Stomach smooth muscle (tissue), 2 donors: Measurements from ENCODE around the gene LAMC3.

Source experiments
- H3K27ac ChIP-seq: one replicate; pipeline ENCODE4 v1.7.0; 2013; ENCODE audit warnings: mild to moderate bottlenecking, low read length, inconsistent platforms
- H3K27me3 ChIP-seq, 2 donors: one replicate each; pipeline ENCODE4 v1.7.0; 2013; ENCODE audit warnings: low read length in 2 of 2; ENCODE audit not compliant: insufficient read depth in 2 of 2, control insufficient read depth in 1 of 2
- H3K36me3 ChIP-seq, 2 donors: one replicate each; pipeline ENCODE4 v1.7.0; 2013; ENCODE audit warnings: low read length in 2 of 2; ENCODE audit not compliant: control insufficient read depth in 2 of 2, insufficient read depth in 2 of 2
- H3K4me1 ChIP-seq: one replicate; pipeline ENCODE4 v1.7.0; 2013; ENCODE audit warnings: low read length; ENCODE audit not compliant: control insufficient read depth, insufficient read depth
- H3K4me3 ChIP-seq, 2 donors: one replicate each; pipeline ENCODE4 v1.7.0; 2013; ENCODE audit warnings: low read length in 2 of 2
- H3K9ac ChIP-seq, 2 donors: one replicate each; pipeline ENCODE4 v1.7.0; 2013; ENCODE audit warnings: low read length in 2 of 2, mild to moderate bottlenecking in 1 of 2
- H3K9me3 ChIP-seq, 2 donors: one replicate each; pipeline ENCODE4 v1.7.0; 2013; ENCODE audit warnings: low read length in 2 of 2; ENCODE audit not compliant: control insufficient read depth in 2 of 2
- donor health status: healthy.
- donor health status: Pancreatic carcinoma.

LAMC3 gene

DNA sequence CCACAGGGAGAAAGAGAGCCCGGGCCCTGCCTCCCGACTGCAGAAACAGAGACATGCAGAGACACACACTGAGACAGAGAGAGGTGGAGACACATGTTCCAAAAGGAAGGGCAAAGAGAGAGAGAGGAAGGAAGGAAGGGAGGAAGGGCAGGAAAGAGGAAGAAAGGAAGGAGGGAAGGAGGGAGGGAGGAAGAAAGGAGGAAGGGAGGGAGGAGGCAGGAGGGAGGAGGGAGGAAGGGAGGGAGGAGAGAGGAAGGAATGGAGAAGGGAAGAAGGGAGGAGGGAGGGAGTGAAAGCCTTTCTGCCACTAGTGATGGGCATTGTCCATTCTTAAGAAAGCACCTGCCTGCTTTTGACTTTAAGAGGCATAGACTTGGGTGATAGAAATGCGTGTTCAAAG, 38.1 kb upstream of the LAMC3 start:
- no peaks in the 10 kb centered on the region for H3K36me3 ChIP-seq
- no peaks in the 10 kb centered on the region for H3K4me1 ChIP-seq
- no peak overlapping the region for H3K9ac ChIP-seq
- H3K9me3 ChIP-seq: no peaks in the 10 kb centered on the region
- H3K4me3 ChIP-seq: no peak overlapping the region
- peaks cover 13 to 28% of the 10 kb centered on the region in 2 donors for H3K27me3 ChIP-seq
- no peak overlapping the region for H3K27ac ChIP-seq

DNA sequence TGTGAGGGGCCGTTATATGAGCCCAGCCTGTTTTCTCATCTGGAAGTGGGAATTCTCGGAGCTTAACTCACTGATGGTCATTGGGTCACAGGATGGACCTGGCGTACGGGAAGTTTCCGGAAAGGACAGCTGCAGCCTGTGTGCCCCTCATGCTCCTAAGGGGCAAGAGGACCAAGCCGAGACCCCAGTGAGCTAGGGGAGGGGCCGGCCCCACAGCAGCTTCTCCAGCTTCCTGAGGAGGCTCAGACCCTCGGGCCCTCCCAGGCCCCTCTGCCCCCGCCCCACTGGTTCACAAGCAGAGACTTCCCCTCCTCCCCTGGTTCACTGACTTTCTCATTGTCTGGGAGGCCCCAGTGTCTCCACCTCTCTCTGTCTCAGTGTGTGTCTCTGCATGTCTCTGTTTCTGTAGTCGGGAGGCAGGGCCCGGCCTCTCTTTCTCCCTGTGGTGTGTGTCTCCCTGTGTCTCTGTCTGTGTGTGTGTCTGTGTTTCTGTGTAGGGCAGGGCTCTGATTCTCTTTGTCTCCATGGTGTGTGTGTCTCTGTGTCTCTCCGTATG, 37.6 kb upstream of the LAMC3 start:
- H3K9me3 ChIP-seq: no peaks in the 10 kb centered on the region
- H3K36me3 ChIP-seq: no peaks in the 10 kb centered on the region
- H3K27me3 ChIP-seq: peaks cover 13 to 28% of the 10 kb centered on the region in 2 donors
- no peak overlapping the region for H3K27ac ChIP-seq
- H3K4me1 ChIP-seq: no peaks in the 10 kb centered on the region
- no peak overlapping the region for H3K4me3 ChIP-seq
- H3K9ac ChIP-seq: no peak overlapping the region

DNA sequence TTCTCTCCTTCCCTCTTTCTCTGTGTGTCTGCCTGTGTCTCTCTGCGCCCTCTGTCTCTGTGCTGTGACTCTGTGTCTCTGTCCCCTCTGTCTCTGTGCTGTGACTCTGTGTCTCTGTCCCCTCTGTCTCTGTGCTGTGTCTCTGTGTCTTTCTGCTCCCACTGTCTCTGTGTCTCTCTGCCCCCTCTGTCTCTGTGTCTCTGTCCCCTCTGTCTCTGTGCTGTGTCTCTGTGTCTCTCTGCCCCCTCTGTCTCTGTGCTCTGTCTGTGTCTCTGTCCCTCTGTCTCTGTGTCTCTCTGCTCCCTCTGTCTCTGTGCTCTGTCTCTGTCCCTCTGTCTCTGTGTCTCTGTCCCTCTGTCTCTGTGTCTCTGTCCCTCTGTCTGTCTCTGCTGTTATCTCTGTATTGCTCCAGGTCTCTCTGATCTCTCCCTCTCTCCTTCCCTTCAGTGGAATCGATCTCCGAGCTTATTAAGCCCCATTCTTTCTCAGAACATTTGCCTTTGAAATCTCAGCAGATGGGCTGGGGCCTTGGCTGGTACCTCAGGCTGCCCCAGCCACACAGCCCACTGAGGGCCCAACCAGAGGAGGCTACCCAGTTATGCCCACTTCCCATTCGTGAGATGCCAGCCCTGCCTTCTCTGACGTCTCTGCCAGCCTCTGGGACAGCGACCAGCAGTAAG, 36.6 kb upstream of the LAMC3 start:
- no peaks in the 10 kb centered on the region for H3K4me1 ChIP-seq

DNA sequence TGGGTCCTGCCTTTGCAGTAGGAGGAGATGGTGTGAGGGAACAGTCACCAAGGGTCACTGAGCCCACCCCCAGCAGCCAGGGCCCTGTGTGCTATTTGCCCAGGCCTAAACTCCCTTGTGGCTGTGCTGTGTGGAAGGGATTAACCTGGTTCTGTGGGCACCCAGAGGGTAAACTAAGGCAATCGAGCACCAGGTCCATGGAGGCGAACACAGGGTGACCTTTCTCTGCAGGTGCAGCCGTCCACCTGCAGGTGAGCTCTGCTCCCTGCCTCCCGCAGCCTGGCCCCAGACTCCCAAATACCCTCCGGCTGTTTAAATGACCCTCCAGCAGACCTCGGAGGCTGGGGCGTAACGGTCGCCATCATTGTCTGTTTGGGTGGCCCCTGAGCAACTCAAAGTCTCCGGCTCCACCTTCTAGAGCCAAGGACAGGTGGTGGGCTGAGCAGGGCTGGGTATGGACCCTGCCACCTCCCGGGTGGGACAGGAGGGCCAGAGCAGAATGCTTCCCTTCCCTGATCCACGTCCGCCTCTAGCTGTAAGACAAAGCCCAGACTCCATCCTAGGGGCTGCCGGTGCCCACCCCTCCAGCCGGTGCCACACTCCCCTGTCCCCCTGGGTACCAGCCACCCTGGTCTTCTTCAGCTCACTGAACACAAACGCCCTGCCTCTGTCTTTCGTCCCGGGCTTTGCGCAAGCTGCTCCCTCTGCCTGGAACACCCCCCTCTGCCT, 35.9 kb upstream of the LAMC3 start:
- Histone ChIP-seq H3K4me1 (no peaks in the 10 kb centered on the region), H3K4me3 (no peak overlapping the region), H3K27me3 (peaks cover 13 to 28% of the 10 kb centered on the region in 2 donors), H3K36me3 (no peaks in the 10 kb centered on the region), H3K9ac (no peak overlapping the region), H3K9me3 (no peaks in the 10 kb centered on the region), H3K27ac (no peak overlapping the region)

More for the DNA sequence above, 36.6 kb upstream of the LAMC3 start:
- Histone ChIP-seq H3K36me3 (no peaks in the 10 kb centered on the region), H3K27ac (no peak overlapping the region), H3K27me3 (peaks cover 13 to 28% of the 10 kb centered on the region in 2 donors), H3K9ac (no peak overlapping the region), H3K9me3 (no peaks in the 10 kb centered on the region), H3K4me3 (no peak overlapping the region)

DNA sequence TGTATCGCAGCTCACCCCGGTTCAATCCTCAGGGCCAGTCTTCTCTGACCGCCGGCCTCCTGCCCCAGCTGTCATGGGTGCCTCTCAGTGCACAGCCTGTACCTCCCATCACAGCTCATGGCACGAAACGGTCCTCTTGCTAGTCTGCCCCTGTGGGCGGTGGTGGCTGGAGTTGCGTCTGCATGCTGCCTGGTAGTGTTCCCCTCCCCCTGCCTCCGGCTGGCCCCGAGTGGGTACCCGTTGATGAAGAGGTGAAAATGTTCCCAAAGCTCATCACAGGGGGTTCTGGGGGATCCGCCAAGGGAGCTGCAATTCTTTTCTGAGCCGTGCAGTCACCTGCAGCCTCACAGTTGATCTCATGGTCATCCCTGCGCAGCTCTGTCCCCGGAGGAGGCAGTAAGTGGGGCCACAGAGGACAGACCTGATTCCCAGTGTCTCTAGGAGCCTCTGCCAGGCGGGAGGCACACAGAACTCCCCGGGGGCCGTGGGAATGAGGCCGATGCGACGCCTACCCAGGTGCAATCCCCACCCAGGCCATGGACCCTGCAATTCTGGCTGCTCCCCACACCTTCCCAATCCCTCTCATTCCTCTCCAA, 35.2 kb upstream of the LAMC3 start:
- H3K4me3 ChIP-seq: no peak overlapping the region
- no peaks in the 10 kb centered on the region for H3K9me3 ChIP-seq
- no peaks in the 10 kb centered on the region for H3K4me1 ChIP-seq
- peaks cover 13 to 30% of the 10 kb centered on the region in 2 donors for H3K27me3 ChIP-seq
- no peak overlapping the region for H3K27ac ChIP-seq
- H3K9ac ChIP-seq: no peak overlapping the region
- H3K36me3 ChIP-seq: no peaks in the 10 kb centered on the region

DNA sequence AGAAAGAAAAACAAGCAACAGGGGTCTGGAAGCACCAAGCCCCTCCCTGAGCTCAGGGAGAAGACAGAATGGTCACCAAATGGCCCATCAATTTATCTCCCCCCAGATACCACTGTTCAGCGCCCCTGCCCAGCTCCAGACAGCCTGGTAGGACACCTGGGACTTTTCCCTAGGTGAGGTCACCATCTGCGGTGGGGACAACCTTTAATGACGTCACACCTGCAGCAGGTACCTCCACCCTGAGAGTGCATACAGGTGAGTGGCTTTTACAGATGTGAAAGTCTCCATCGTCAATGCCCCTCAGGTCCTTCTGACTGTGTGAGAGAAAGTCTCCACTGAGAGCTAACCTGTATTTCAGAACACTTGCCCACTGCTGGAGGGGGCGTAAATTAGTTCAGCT, 34.3 kb upstream of the LAMC3 start:
- Histone ChIP-seq H3K27ac (no peak overlapping the region), H3K4me3 (no peak overlapping the region), H3K36me3 (no peaks in the 10 kb centered on the region), H3K9ac (no peak overlapping the region), H3K27me3 (peaks cover 13 to 31% of the 10 kb centered on the region in 2 donors), H3K9me3 (no peaks in the 10 kb centered on the region), H3K4me1 (no peaks in the 10 kb centered on the region)

DNA sequence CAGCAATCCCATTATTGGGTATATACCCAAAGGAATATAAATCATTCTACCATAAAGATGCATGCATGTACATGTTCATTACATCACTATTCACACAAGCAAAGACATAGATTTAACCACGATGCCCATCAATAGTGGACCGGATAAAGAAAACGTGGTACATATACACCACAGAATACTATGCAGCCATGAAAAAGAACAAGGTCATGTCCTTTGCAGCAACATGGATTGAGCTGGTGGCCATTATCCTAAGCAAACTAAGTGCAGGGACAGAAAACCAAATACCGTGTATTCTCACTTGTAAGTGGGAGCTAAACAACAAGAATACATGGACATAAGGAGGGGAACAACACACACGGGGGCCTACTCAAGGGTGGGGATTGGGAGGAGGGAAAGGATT, 33.8 kb upstream of the LAMC3 start:
- Histone ChIP-seq H3K4me3 (no peak overlapping the region), H3K36me3 (no peaks in the 10 kb centered on the region), H3K9ac (no peak overlapping the region), H3K9me3 (no peaks in the 10 kb centered on the region), H3K4me1 (no peaks in the 10 kb centered on the region), H3K27me3 (peaks cover 13 to 31% of the 10 kb centered on the region in 2 donors), H3K27ac (no peak overlapping the region)

DNA sequence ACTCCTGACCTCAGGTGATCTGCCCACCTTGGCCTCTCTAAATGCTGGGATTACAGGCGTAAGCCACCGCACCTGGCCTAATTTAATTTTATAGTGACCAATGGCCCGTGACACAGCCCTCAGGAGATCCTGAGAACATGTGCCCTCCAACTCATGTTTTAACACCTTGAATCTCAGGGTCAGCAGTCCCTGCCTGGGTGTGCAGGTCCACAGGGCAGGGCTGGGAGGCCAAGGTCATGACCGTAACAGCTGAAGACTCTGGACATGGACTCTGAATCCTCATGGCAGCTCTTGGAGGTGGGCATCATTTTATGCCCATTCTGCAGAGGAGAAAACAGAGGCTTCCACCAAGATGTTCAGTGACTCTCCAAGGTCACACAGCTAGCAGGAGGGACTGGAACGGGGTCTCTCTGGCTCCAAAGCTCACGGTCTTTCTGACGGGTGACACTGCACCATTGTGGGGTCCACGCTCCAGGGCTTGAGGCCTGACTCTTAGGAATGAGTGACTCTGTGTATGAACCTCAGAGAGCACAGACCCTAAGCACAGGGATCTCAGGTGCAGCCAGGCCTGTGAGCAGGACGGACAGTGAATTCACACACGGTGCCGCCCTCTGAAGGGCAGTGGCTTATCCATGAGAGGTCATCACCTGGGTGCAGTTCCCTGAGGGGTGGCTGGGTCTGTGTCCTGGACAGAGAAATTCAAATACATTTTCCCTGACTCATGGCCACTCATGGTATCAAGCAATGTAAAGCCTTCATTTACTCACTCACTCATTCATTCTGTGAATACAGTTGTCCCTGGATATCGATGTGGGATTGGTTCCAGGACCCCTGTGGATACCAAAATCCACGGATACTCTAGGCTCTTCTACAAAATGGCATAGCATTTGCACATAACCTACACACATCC, 32.8 kb upstream of the LAMC3 start:
- Histone ChIP-seq H3K27me3 (peaks cover 13 to 35% of the 10 kb centered on the region in 2 donors), H3K4me1 (no peaks in the 10 kb centered on the region), H3K27ac (no peak overlapping the region), H3K4me3 (no peak overlapping the region), H3K36me3 (no peaks in the 10 kb centered on the region), H3K9me3 (no peaks in the 10 kb centered on the region), H3K9ac (no peak overlapping the region)

DNA sequence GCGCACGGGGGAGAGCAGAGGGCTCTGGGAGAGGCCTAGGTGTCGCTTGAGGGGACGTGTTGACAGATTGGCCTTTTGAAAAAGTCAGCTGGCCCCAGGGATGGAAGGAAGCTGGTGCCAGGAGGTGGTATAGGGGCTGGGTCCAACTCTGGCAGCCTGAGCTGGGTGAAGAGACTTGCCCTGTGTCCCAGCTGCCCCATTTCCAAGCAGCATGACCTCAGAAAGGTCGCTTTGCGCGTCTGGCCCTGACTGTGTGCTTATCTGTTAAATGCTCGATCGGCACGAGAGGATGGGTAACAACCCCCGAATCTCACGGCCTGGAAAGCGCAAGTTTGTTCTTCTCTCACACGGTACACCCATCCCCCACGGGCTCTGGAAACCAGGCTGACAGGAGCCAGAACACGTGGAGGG, 31.2 kb upstream of the LAMC3 start:
- H3K9me3 ChIP-seq: no peaks in the 10 kb centered on the region
- no peak overlapping the region for H3K9ac ChIP-seq
- H3K27me3 ChIP-seq: peaks cover 10 to 20% of the 10 kb centered on the region in 2 donors
- H3K36me3 ChIP-seq: no peaks in the 10 kb centered on the region
- no peak overlapping the region for H3K27ac ChIP-seq
- H3K4me1 ChIP-seq: no peaks in the 10 kb centered on the region
- no peak overlapping the region for H3K4me3 ChIP-seq
